ENCODE results near the gene CFAP20. TPM values are rescaled to one million over a fixed set of nuclear protein-coding genes. Genes with fewer than 3 reads are reported as not detected.

Gene CFAP20
- total RNA-seq, 1 experiment from 2014 or later: 60.4 TPM

GRCh38 chr16:58121132-58121531, 8.0 kb downstream of the CFAP20 start:
- H2BK15ac ChIP-seq (ENCODE audit: low read depth, low read length): no peak overlapping the region
- TF ChIP-seq, protein P1, sequence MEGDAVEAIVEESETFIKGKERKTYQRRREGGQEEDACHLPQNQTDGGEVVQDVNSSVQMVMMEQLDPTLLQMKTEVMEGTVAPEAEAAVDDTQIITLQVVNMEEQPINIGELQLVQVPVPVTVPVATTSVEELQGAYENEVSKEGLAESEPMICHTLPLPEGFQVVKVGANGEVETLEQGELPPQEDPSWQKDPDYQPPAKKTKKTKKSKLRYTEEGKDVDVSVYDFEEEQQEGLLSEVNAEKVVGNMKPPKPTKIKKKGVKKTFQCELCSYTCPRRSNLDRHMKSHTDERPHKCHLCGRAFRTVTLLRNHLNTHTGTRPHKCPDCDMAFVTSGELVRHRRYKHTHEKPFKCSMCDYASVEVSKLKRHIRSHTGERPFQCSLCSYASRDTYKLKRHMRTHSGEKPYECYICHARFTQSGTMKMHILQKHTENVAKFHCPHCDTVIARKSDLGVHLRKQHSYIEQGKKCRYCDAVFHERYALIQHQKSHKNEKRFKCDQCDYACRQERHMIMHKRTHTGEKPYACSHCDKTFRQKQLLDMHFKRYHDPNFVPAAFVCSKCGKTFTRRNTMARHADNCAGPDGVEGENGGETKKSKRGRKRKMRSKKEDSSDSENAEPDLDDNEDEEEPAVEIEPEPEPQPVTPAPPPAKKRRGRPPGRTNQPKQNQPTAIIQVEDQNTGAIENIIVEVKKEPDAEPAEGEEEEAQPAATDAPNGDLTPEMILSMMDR (conservative IDR thresholded peaks at IDR 0.05): no peak
- H3K27ac ChIP-seq (ENCODE audit: insufficient read length, low read depth, low read length): no peak overlapping the region
- no peak overlapping the region for H4K91ac ChIP-seq (ENCODE audit: insufficient read length, low read depth, low read length)
- H4K8ac ChIP-seq (replicated peaks; ENCODE audit: insufficient read length, low read depth, low read length): no peak overlapping the region
- no CpG with 5 or more reads among the region's 6 CpGs for WGBS (ENCODE audit: extremely low coverage, insufficient read length, low lambda C conversion rate)
- peaks cover 15% of the 10 kb centered on the region for H3K79me1 ChIP-seq (ENCODE audit: insufficient read depth, low read depth, low read length, poor library complexity, severe bottlenecking)
- Mint-ChIP-seq H3K27ac (no peak overlapping the region), H3K4me1 (peaks cover 14 to 22% of the 10 kb centered on the region in 2 experiments), H3K36me3 (ENCODE audit: insufficient read depth in 1 of 3, low read depth in 3 of 3) (peaks cover 1 to 8% (median 8%) of the 10 kb centered on the region in 3 experiments; a peak in 5 of 7 replicates), H3K27me3 (ENCODE audit: low read depth) (no peaks in the 10 kb centered on the region), H3K9me3 (no peaks in the 10 kb centered on the region), H3K4me3 (no peak overlapping the region)
- no peak overlapping the region for H3T11ph ChIP-seq (ENCODE audit: low read length)
- no peak overlapping the region for H2BK12ac ChIP-seq (ENCODE audit: insufficient read length, low read depth, low read length)
- H4K20me1 ChIP-seq (ENCODE audit: control insufficient read depth, insufficient read depth, insufficient read length): no peaks in the 10 kb centered on the region
- H2BK5ac ChIP-seq (ENCODE audit: insufficient read length, low read length): no peak overlapping the region
- peaks cover 3% of the 10 kb centered on the region; the same call in 1 of the 2 replicates for H3K4me1 ChIP-seq (ENCODE audit: insufficient read depth, low read length)
- peaks cover 32% of the 10 kb centered on the region for H3K79me2 ChIP-seq (ENCODE audit: insufficient read depth, low read length)
- H2BK20ac ChIP-seq (ENCODE audit: low read depth, low read length, poor library complexity, severe bottlenecking): no peak overlapping the region
- H3K23ac ChIP-seq (ENCODE audit: insufficient read length, low read depth, low read length): no peak overlapping the region
- no peaks in the 10 kb centered on the region for H3K9me3 ChIP-seq (ENCODE audit: control insufficient read depth, low read depth, low read length)
- no peak overlapping the region for H3K9ac ChIP-seq (ENCODE audit: extremely low read depth, insufficient read length, low read length)
- DNase-seq: no peak
- no peak overlapping the region for H3K4ac ChIP-seq (ENCODE audit: low read depth, low read length)
- H2AK5ac ChIP-seq (ENCODE audit: insufficient read length, low read length): no peak overlapping the region
- H3K14ac ChIP-seq (ENCODE audit: insufficient read depth, low read length): no peak overlapping the region
- no peaks in the 10 kb centered on the region for H3K23me2 ChIP-seq (ENCODE audit: insufficient read length, low read depth, low read length, poor library complexity, severe bottlenecking)
- H3K27me3 ChIP-seq (ENCODE audit: insufficient read depth, low read length): no peaks in the 10 kb centered on the region
- no peak overlapping the region for H3K4me2 ChIP-seq (ENCODE audit: insufficient read depth, insufficient read length, low read length)
- no peak overlapping the region for H3K56ac ChIP-seq (ENCODE audit: insufficient read length, low read depth, low read length)
- no peak overlapping the region for H2BK120ac ChIP-seq (ENCODE audit: low read depth, low read length, poor library complexity, severe bottlenecking)
- H3K18ac ChIP-seq (ENCODE audit: insufficient read length, low read depth, low read length): no peak overlapping the region
- no peak overlapping the region for H2AFZ ChIP-seq (ENCODE audit: low read length)
- no peak overlapping the region for H4K5ac ChIP-seq (ENCODE audit: insufficient read length, low read depth, low read length)

All from H9 (cell line).